HCT116 (cell line): ENCODE measurements around the gene FTO.

ENCODE experiments used
- CTCF ChIP-seq, 3 experiments: fragments of 200-600 bp in 1 of 3; sonication (generic) in 1 of 3; IDR thresholded peaks in 2 of 3; conservative IDR thresholded peaks in 1 of 3; 2 replicates each; pipeline ENCODE4 v1.5.1; 2012 to 2017; ENCODE audit warnings: low read depth in 2 of 3, low read length in 2 of 3, antibody characterized with exemption in 1 of 3, borderline replicate concordance in 1 of 3, control low read depth in 1 of 3, mild to moderate bottlenecking in 1 of 3, mixed read lengths in 1 of 3, mixed run types in 1 of 3, moderate library complexity in 1 of 3; ENCODE audit not compliant: insufficient read depth in 1 of 3
- EZH2 ChIP-seq: fragments of 200-600 bp; sonication (generic); IDR thresholded peaks from 2 replicates; pipeline ENCODE4 v1.6.1; 2017; ENCODE audit warnings: antibody characterized with exemption, mixed run types
- POLR2A ChIP-seq: IDR thresholded peaks from 2 replicates; pipeline ENCODE4 v1.7.0; 2011; ENCODE audit warnings: borderline replicate concordance; ENCODE audit not compliant: insufficient read depth, insufficient read length; ENCODE audit errors: extremely low read depth
- RAD21 ChIP-seq: IDR thresholded peaks from 2 replicates; pipeline ENCODE4 v1.6.1; 2012; ENCODE audit warnings: low read depth, mild to moderate bottlenecking
- ZBTB33 ChIP-seq: IDR thresholded peaks from 2 replicates; pipeline ENCODE4 v1.6.1; 2011; ENCODE audit warnings: mild to moderate bottlenecking, low read length, moderate library complexity; ENCODE audit not compliant: insufficient replicate concordance; ENCODE audit errors: extremely low read depth
- ZFX ChIP-seq: fragments of 450-650 bp; IDR thresholded peaks from 2 replicates; pipeline ENCODE4 v1.6.1; 2017

GRCh38 chr16:54107583-54108202 lies 403.7 kb downstream of the FTO start:
- TF ChIP-seq CTCF (IDR thresholded peaks at IDR 0.05 in 2 of 3, conservative IDR thresholded peaks at IDR 0.05 in 1 of 3; ENCODE audit: borderline replicate concordance in 1 of 3, insufficient read depth in 1 of 3, low read depth in 2 of 3, low read length in 2 of 3) (no peak), ZBTB33 (no peak), ZFX (no peak), POLR2A (no peak), RAD21 (no peak), EZH2 (no peak)
